Metanephros (tissue), 2 donors: Measurements from ENCODE around the gene NOP10. TPM values are rescaled to one million over a fixed set of nuclear protein-coding genes. Genes with fewer than 3 reads are reported as not detected.

Source experiments
- small RNA-seq: library from RNA; depleted of rRNA; stranded (forward); fragments of <200 nt; gene quantifications from one replicate; pipeline ENCODE3, GENCODE V24; 2014; ENCODE audit warnings: low replicate concordance
- total RNA-seq: library from RNA; depleted of rRNA; stranded (reverse); fragments of >200 nt; gene quantifications from one replicate; pipeline ENCODE4 v1.2.3, GENCODE V29; 2014

The NOP10 gene
- 125 TPM for total RNA-seq

GRCh38 chr15:34342737-34343575, at the start of gene NOP10, which contains the start of gene NUTM1:
NOP10 (minus strand) TSS chr15:34343136; CDS start chr15:34343073, 63 bp downstream.
NUTM1 (plus strand) TSS chr15:34343315; CDS start chr15:34343697, 382 bp downstream.

GRCh38 chr15:34367101-34368081, 24.5 kb upstream of the NOP10 start, which contains the start of gene LPCAT4:
LPCAT4 (minus strand) TSS chr15:34367196; CDS start chr15:34367100, 96 bp downstream.

GRCh38 chr15:34337557-34338306, 5.2 kb downstream of the NOP10 start, which contains the start of gene SLC12A6:
SLC12A6 (minus strand) TSS chr15:34337781; CDS start chr15:34336680, 1,101 bp downstream.

Small RNA genes within 50 kb of the gene (small RNA-seq; reads per million reads assigned to genes)
- gene MIR1233-1 (not detected), gene RF00019 (not detected)

Other genes starting within 250 kb of the NOP10 start
- 27.7 TPM for gene EMC7, start 241.3 kb downstream of the NOP10 start, total RNA-seq
- 2.0 TPM for gene PGBD4, start 241.1 kb downstream of the NOP10 start, total RNA-seq
- gene KATNBL1, start 133.0 kb downstream of the NOP10 start, total RNA-seq = 56.8 TPM
- gene EMC4, start 118.1 kb downstream of the NOP10 start, total RNA-seq = 65.9 TPM
- 26.2 TPM for gene SLC12A6, start 5.4 kb downstream of the NOP10 start, total RNA-seq
- gene NUTM1, start 179 bp upstream of the NOP10 start, total RNA-seq = not detected
- 10.2 TPM for gene LPCAT4, start 24.1 kb upstream of the NOP10 start, total RNA-seq
- 47.9 TPM for gene GOLGA8A, start 94.7 kb upstream of the NOP10 start, total RNA-seq
- gene GOLGA8B, start 240.5 kb upstream of the NOP10 start, total RNA-seq = 67.4 TPM